GM19328 (cell line): ENCODE data around the gene INTS6.

Source experiments
- ATAC-seq: cut with Tn5 transposase; IDR thresholded peaks from one replicate; pipeline ENCODE4 v1.9.1; 2021; ENCODE audit warnings: mild to moderate bottlenecking, moderate library complexity; ENCODE audit not compliant: unreplicated experiment

INTS6 gene

GRCh38 chr13:51347099-51347498 is 105.7 kb downstream of the INTS6 start:
- no peak for ATAC-seq

GRCh38 chr13:51346397-51346796 is 106.4 kb downstream of the INTS6 start:
- ATAC-seq = no peak

- no peak for ATAC-seq
Observed at GRCh38 chr13:51343475-51343874, 109.4 kb downstream of the INTS6 start.

GRCh38 chr13:51342706-51343105 is 110.1 kb downstream of the INTS6 start:
- no peak for ATAC-seq

GRCh38 chr13:51341791-51342190 is 111.0 kb downstream of the INTS6 start:
- no peak for ATAC-seq

GRCh38 chr13:51341232-51341631 is 111.6 kb downstream of the INTS6 start:
- no peak for ATAC-seq

- ATAC-seq = no peak
Observed at GRCh38 chr13:51339952-51340732, 112.7 kb downstream of the INTS6 start.

GRCh38 chr13:51339354-51339753 is 113.5 kb downstream of the INTS6 start, which contains the start of gene SERPINE3:
SERPINE3 (plus strand) TSS chr13:51339691; CDS start chr13:51341092, 1,401 bp downstream.
- no peak for ATAC-seq

GRCh38 chr13:51336746-51337145 is 116.1 kb downstream of the INTS6 start:
- ATAC-seq = no peak

- no peak for ATAC-seq
Observed at GRCh38 chr13:51333826-51334225, 119.0 kb downstream of the INTS6 start.

- no peak for ATAC-seq
Observed at GRCh38 chr13:51333421-51333820, 119.4 kb downstream of the INTS6 start.

- ATAC-seq = no peak
Observed at GRCh38 chr13:51332566-51333361, 120.1 kb downstream of the INTS6 start.

GRCh38 chr13:51331354-51331861 is 121.4 kb downstream of the INTS6 start:
- ATAC-seq = no peak

GRCh38 chr13:51330791-51331190 is 122.0 kb downstream of the INTS6 start:
- ATAC-seq = no peak

- no peak for ATAC-seq
Observed at GRCh38 chr13:51329606-51330005, 123.2 kb downstream of the INTS6 start.

- no peak for ATAC-seq
Observed at GRCh38 chr13:51328488-51328887, 124.3 kb downstream of the INTS6 start.

- no peak for ATAC-seq
Observed at GRCh38 chr13:51327961-51328360, 124.9 kb downstream of the INTS6 start.

GRCh38 chr13:51326777-51327176 is 126.1 kb downstream of the INTS6 start:
- ATAC-seq = no peak

- ATAC-seq = no peak
Observed at GRCh38 chr13:51325837-51326236, 127.0 kb downstream of the INTS6 start.

GRCh38 chr13:51324714-51325420 is 128.0 kb downstream of the INTS6 start:
- ATAC-seq = no peak

GRCh38 chr13:51323824-51324511 is 128.9 kb downstream of the INTS6 start:
- no peak for ATAC-seq
